22Rv1 (cell line): Measurements from ENCODE around the gene ASTN2.

Source experiments
- CTCF ChIP-seq: fragments of 450-650 bp; IDR thresholded peaks from 2 replicates; pipeline ENCODE4 v1.5.1; 2017; ENCODE audit warnings: mild to moderate bottlenecking
- ZFX ChIP-seq: fragments of 450-650 bp; IDR thresholded peaks from 2 replicates; pipeline ENCODE4 v1.6.1; 2017; ENCODE audit warnings: antibody characterized with exemption, borderline replicate concordance

- no peak for TF ChIP-seq CTCF
- no peak for TF ChIP-seq ZFX
These were observed 955.3 kb downstream of the ASTN2 start for GRCh38 chr9:116459576-116459975.
